Glutamatergic neuron (in vitro differentiated cells): ENCODE data around the gene UNC5CL. TPM values are rescaled to one million over a fixed set of nuclear protein-coding genes. Genes with fewer than 3 reads are reported as not detected.

Experiments used
- DNase-seq: peaks from one replicate; pipeline ENCODE4 v3.0.0; 2022
- H3K27ac Mint-ChIP-seq: one replicate; pipeline ENCODE4 v1.8.0; 2020; ENCODE audit warnings: mild to moderate bottlenecking, mixed read lengths, inconsistent platforms; ENCODE audit not compliant: unreplicated experiment
- H3K27me3 Mint-ChIP-seq: one replicate; pipeline ENCODE4 v1.8.0; 2020; ENCODE audit warnings: mild to moderate bottlenecking, moderate library complexity, mixed read lengths, inconsistent platforms; ENCODE audit not compliant: unreplicated experiment
- H3K36me3 Mint-ChIP-seq: one replicate; pipeline ENCODE4 v1.8.0; 2020; ENCODE audit warnings: mild to moderate bottlenecking, mixed read lengths, inconsistent platforms; ENCODE audit not compliant: unreplicated experiment
- H3K4me1 Mint-ChIP-seq: one replicate; pipeline ENCODE4 v1.8.0; 2020; ENCODE audit warnings: mild to moderate bottlenecking, low read depth, mixed read lengths, inconsistent platforms; ENCODE audit not compliant: unreplicated experiment
- H3K4me3 Mint-ChIP-seq: one replicate; pipeline ENCODE4 v1.8.0; 2020; ENCODE audit warnings: mild to moderate bottlenecking, mixed read lengths, inconsistent platforms; ENCODE audit not compliant: unreplicated experiment
- H3K9me3 Mint-ChIP-seq: one replicate; pipeline ENCODE4 v1.8.0; 2020; ENCODE audit warnings: mild to moderate bottlenecking, moderate library complexity, mixed read lengths, inconsistent platforms; ENCODE audit not compliant: unreplicated experiment
- CTCF ChIP-seq: fragments of 200-600 bp; sonication (generic); IDR thresholded peaks from one replicate; pipeline ENCODE4 v1.5.0; 2021; ENCODE audit not compliant: partially characterized antibody, unreplicated experiment
- total RNA-seq: library from RNA; stranded (reverse); fragmentation: NEBNext Ultra II Directional; extraction: Animal tissue kit (Norgen Biotek cat#: 25700); gene quantifications from one replicate; pipeline ENCODE4 v1.2.1, GENCODE V29; 2021; ENCODE audit not compliant: unreplicated experiment

UNC5CL gene
- total RNA-seq, 1 donor from 2014 or later = 1.0 TPM

DNA sequence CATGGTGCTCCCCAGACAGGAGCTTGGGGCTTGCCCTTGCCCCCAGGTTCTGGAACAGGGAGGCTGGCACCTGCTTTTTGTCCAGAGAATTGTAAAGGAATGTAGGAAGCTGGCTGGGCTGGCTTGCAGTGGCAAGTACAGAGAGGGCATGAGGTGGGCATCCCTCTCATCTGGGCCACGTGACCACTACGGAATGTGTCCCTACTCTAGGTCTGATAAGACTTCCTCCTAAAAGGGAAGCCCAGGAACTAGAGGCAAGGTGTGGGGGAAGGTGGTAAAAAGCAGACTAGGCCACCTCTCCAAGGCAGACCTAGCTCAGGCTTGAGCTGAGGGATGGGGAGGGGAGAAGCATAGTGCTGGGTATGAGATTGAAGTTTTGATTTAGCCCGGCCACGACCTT is 38.8 kb downstream of the UNC5CL start:
- H3K27ac Mint-ChIP-seq = no peak overlapping the region
- no peak overlapping the region for H3K4me3 Mint-ChIP-seq
- H3K4me1 Mint-ChIP-seq = peaks cover 29% of the 10 kb centered on the region
- no peak for DNase-seq
- peaks cover 2% of the 10 kb centered on the region for H3K9me3 Mint-ChIP-seq
- no peaks in the 10 kb centered on the region for H3K36me3 Mint-ChIP-seq
- no peak for TF ChIP-seq CTCF
- H3K27me3 Mint-ChIP-seq = peaks cover 2% of the 10 kb centered on the region

- no peak for TF ChIP-seq CTCF
- no peak overlapping the region for H3K27ac Mint-ChIP-seq
- H3K36me3 Mint-ChIP-seq = no peaks in the 10 kb centered on the region
- H3K9me3 Mint-ChIP-seq = peaks cover 3% of the 10 kb centered on the region
- no peak overlapping the region for H3K4me3 Mint-ChIP-seq
- DNase-seq = no peak
- peaks cover 29% of the 10 kb centered on the region for H3K4me1 Mint-ChIP-seq
- H3K27me3 Mint-ChIP-seq = peaks cover 2% of the 10 kb centered on the region
Measured at GRCh38 chr6:40999569-40999968, 39.5 kb downstream of the UNC5CL start.

GRCh38 chr6:40998661-40999060 is 40.4 kb downstream of the UNC5CL start:
- Mint-ChIP-seq H3K36me3 (no peaks in the 10 kb centered on the region), H3K4me3 (no peak overlapping the region), H3K27me3 (peaks cover 2% of the 10 kb centered on the region), H3K4me1 (peaks cover 29% of the 10 kb centered on the region), H3K27ac (no peak overlapping the region), H3K9me3 (peaks cover 3% of the 10 kb centered on the region)
- no peak for DNase-seq
- no peak for TF ChIP-seq CTCF

GRCh38 chr6:40997234-40997957 is 41.6 kb downstream of the UNC5CL start:
- peaks cover 3% of the 10 kb centered on the region for H3K9me3 Mint-ChIP-seq
- H3K27me3 Mint-ChIP-seq = peaks cover 2% of the 10 kb centered on the region
- no peak overlapping the region for H3K4me3 Mint-ChIP-seq
- H3K4me1 Mint-ChIP-seq = peaks cover 29% of the 10 kb centered on the region
- no peak for DNase-seq
- no peak for TF ChIP-seq CTCF
- H3K27ac Mint-ChIP-seq = no peak overlapping the region
- H3K36me3 Mint-ChIP-seq = no peaks in the 10 kb centered on the region

GRCh38 chr6:40996591-40997233 is 42.3 kb downstream of the UNC5CL start:
- peaks cover 2% of the 10 kb centered on the region for H3K27me3 Mint-ChIP-seq
- H3K4me1 Mint-ChIP-seq = peaks cover 28% of the 10 kb centered on the region
- TF ChIP-seq CTCF = no peak
- H3K9me3 Mint-ChIP-seq = peaks cover 3% of the 10 kb centered on the region
- peak overlapping the region; percentile 49 for H3K27ac Mint-ChIP-seq
- no peaks in the 10 kb centered on the region for H3K36me3 Mint-ChIP-seq
- no peak for DNase-seq
- H3K4me3 Mint-ChIP-seq = no peak overlapping the region
